Myocyte (in vitro differentiated cells): ENCODE results near the gene FHOD3. TPM values are rescaled to one million over a fixed set of nuclear protein-coding genes. Genes with fewer than 3 reads are reported as not detected.
"Not testable (repeated sequence)": the region's sequence is repeated elsewhere in the genome, so short reads cannot be mapped to it uniquely, and the experiment has no call there.

Experiments
- DNase-seq: peaks from one replicate; pipeline ENCODE4 v3.0.0-alpha.2; 2012; ENCODE audit warnings: low read depth
- total RNA-seq: library from RNA; depleted of rRNA; stranded (reverse); fragments of >200 nt; gene quantifications from 2 replicates; pipeline ENCODE4 v1.2.3, GENCODE V29; 2014

FHOD3 gene
- total RNA-seq, 1 donor from 2014 or later = 57.5 TPM

DNA sequence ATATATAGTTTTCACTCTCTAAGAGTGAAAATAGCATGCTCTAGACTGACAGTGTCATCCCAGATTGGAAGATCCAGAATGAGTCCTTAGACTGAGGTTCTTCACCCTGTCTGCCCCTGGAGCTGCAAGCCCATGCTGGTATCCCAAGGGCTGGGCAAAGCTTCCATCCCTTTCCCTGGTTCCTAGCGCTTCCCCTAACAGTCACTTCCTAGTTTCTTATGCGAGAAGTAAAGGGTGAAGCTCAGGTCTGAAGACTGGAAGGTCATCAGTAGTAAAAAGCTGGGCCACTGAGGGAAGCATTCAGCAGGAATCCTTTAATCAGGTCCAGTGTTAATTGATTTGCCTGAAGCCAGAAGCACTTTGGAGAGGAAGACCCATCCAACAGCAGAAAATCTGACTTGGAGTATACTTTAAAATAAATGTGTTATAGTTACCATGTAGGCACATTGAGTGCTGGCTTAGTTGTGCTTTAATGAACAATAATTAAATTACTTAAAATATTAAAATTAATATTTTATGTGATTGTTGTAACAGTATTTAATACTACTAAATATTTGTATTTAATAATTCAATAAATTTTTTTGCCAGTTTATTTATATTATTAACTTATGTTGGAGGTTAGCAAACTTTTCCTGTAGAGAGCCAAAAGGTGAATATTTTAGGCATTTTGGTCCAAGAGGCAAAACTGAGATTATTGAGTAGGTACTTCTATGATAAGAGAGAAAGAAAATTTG, 237.9 kb downstream of the FHOD3 start:
- no peak for DNase-seq

DNA sequence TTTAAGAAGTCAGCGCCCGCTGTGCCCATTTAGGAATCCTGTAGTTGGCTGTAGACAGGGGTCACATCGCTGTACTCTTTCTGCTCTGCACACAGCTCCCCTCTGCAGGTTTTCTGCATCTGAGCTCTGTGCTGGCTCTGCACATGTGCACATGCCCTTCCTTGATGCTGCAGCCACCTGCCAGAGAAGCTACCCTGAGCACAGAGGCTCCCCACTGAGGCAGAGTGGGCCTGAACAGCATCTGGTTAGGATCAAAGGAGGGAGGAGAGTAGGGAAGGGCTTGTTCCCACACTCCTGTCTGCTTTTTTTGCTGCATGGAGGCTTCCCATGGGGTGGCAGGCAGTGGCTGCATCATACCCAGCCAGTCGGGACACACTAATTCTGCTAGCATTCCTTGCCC, 238.9 kb downstream of the FHOD3 start:
- no peak for DNase-seq

DNA sequence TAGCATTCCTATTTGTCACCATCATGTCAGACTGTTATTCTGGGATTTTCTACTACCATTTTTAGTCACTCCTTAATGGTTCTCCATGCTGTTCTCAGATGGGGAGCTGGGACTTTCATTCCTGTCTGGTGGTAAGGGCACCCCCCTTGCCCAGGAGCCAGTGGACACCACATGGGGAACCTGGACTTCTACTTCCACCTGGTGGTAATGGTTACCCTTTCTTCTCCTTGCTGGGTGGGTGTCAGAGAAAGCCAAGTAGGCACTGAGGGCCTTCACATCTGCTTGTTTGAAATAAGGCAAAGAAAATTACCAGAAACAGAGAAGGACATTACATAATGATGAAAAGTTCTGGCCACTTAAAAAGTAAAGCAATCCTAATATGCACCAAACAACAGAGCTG, 239.8 kb downstream of the FHOD3 start:
- no peak for DNase-seq

DNA sequence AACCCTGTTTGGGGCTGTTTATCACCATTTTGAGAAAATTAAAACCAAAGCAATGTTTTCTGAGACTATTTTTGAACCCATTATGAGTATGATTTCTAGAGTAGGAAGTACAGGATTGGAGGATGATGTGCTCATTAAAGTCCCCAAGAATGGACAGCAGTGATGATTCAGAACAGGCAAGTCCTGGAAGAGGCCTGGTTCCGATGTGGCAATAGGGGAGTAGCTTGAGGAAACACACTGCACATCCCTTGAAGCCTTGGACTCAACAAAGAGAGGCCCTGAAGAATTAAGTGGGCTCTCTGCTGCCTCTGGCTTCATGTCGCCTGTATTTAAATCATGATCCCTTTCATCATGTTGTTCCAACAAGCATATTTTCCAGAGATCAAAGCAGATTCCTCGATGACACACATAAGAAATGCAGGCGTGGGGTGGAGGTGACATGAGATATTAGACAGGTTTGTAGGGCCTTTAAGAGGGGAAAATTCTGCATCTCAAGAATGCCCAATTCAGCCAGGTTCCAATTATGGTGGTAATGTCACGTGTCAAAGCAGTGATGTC, 242.2 kb downstream of the FHOD3 start:
- DNase-seq = no peak

DNA sequence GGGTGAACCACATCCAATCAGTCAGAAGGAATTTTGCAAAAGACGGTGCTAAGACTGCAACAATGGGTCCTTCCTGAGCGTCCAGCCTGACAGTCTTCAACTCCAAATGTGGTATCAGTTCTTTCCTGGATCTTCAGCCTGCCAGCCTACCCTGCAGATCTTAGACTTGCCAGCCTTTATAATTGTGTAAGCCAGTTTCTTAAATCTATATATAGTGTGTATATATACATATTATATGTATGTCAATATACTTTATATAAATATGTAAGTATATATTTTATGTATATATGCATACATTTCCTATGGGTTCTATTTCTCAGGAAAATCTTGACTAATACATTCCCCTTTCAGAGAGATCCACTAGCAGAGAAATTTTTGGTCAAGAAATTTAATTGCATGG, 245.5 kb downstream of the FHOD3 start:
- DNase-seq = no peak

DNA sequence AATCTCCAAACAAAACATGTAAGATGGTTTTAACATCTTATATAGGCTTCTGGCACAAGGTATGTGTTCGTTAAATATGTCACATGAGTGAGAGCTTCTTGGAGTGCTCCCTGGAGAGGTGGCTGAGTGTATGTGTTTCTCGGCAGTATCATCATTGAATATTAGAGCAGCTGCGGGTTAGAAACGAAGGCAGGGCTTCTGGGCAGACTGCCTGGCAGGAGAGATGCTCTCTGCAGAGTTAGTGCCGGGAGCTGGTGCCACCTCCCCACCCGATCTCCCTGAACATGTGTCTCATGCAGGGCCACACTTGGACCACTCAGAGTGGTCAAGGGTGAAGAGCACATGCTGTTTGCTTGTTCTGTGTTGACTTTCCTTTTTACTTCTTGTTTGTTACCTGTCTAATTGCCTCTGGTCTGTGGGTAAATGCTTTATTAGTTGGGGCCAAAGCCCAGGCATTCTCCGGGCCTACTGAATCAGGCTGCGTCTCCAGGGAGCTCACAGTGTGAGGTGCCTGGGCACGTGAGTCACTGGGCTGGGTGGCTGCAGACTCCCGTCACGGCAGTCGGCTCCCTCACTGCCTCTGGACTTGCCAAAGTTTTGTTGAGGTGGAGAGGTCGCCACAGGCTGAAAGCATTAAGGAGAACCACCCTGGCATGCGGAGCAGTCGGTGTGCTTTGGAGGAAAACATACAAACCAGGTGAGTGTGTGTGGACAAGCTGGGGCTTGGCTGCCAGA, 246.6 kb downstream of the FHOD3 start:
- DNase-seq = no peak

DNA sequence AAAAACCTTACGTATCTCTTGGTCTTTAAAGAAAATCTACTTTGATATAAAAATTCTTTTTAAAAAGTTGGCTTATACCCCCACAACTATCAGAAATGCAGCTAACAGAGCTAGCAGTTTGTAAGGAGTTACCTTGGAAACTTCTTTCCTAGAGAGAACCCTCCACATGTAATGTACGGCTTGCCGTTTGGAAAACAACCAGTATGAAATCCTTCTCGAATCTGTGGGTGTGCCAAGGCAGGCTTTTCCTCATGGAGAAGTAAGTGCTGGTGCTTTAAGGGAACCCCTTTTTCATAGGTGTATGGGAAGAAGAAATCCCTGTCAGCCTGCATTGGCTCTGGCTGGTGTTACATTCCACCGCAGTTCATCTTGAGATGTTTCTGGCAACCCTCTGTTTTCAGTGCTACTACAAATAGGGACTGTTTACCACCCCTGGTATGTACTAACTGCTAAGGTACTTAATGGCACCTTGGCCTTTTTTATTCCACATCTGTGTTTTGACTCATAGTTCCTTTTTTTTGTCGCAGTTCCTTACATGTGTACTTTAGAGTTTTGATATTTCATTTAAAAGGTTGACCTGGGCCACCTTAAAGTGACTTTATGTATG, 248.4 kb downstream of the FHOD3 start:
- DNase-seq = no peak

DNA sequence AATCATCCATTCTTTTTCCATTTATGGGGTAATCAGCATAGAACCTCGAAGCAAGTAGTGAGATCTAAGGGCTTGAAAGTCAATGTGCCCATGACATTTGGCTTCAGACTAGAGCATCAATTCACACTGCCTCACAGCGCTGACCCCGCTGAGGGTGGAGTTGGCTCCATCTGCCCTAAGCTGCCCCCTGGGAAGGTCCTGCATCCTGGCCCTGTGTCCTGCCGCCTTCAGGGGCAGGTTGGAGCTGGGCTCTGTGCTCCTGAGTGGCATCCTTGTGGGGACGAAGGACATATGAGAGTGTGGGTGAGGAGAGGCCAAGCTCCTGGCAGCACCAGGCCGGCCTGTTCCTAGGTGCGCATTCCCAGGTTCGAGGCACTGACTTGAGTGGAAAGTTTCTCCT, 249.4 kb downstream of the FHOD3 start:
- DNase-seq = no peak

DNA sequence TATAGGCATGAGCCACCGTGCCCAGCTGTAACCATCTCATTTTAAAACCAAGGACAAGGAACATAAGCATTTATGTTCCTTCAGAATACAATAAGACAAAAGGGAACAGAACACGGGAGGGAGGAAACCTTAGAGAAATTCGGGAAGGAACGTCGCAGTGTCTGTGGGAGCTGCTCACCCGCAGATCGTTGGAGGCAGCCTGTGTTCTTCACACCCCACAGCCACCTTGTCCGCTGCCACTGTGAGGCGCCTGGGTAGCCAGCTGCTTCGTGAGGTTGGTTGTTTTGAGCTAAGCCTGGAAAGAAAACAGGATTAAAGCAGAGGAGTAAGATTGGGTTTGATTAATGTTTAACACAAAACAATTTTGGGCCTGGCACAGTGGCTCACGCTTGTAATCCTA, 250.0 kb downstream of the FHOD3 start:
- DNase-seq = no peak

DNA sequence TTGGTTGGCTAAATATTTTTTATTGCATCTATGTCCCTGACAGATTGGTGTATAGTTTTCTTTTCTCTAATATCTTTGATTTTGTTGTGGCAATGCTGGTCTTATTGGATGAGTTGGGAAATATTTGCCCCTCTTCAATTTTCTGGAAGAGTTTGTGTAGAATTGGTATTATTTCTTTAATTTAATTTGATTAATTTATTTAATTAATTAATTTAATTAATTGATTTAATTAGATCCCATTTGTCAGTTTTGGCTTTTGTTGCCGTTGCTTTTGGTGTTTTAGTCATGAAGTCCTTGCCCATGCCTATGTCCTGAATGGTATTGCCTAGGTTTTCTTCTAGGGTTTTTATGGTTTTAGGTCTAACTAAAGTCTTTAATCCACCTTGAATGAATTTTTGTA, 253.8 kb downstream of the FHOD3 start:
- not testable (repeated sequence) for DNase-seq

DNA sequence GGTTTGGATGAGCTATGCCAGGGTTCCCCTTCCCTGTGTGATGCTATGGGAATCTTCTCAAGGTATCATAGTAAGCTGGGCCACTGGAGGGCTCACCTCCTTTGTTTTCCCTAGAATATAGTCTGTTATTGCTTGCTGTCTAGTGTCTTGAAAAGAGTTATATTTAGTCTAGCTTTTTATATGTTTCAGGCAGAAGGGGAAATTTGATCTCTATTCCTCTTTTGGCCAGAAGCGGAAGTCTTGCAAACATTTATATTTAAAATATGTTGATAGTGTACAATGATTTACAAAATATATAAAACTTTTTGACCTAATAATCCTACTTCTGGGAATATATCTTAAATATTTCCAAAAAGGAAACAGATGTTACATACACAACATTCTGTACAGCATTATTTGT, 260.7 kb downstream of the FHOD3 start:
- DNase-seq = no peak

DNA sequence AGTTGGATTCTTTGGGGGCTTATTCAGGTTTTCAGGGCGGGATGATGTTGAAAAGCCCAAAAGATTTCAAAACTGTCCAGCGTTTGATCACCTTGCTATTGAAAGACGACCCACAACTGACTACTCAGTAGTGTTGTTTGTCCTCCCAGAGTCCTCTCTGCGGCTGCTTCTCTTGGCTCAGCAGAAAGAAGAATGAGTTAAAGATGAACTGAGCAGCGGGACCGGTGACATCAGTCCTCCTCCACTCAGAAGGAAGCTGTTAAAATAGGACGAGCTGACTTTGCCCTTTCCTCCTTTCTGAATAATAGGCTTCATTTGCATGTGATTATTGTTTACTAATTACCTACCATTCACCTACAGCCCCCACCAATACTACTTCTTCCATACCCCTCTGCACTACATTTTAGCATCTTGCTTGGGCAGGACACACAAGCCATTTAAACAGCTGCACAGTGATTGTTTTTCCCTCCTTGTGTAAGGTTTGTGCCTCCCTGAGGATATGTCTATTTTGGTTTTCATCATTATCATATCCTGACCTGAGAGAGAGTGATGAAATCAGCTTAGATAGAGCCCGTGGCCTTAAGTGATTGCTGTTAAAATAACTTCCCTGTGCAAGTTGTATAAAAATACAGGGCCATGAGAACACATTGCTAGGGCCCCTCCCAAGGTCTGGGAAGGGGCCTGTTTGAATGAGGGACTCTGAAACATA, 261.8 kb downstream of the FHOD3 start:
- no peak for DNase-seq

DNA sequence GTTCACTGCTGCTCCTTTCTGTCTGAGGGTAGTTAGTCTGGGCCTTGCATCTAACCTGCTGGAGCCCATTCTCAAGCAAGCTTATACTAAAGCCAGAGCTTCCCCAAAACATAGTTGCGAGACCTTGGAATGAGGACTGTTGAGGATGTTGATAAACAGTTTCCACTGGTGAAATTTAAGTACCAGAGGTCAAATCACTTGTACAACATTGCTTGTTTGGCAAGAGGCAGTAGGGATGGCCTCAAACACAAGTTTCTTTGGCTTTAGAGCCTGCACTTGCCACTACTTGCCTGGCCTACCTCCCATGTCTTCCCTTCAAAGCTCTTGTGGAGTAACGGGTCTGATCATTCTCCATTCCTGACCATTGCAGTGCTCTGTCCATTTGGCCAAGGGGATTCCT, 262.7 kb downstream of the FHOD3 start:
- DNase-seq = no peak

DNA sequence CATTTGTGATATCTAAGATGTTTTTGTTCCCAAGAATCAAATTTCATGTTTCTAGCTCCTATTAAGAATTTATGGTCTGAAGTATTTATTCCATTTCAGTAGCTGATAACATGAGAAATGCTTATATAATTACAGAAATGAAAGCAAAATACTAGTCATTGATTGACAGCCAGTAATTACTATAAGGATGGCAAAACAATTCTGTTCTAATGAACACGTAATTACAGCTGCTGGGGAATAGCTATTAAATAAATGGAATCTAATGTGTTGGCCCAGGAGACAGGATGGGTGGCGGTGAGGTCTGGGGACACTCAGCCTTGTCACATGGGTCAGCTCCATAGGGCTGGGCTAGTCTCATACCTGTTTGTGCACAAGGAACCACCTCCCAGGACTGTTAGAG, 263.5 kb downstream of the FHOD3 start:
- DNase-seq = no peak

DNA sequence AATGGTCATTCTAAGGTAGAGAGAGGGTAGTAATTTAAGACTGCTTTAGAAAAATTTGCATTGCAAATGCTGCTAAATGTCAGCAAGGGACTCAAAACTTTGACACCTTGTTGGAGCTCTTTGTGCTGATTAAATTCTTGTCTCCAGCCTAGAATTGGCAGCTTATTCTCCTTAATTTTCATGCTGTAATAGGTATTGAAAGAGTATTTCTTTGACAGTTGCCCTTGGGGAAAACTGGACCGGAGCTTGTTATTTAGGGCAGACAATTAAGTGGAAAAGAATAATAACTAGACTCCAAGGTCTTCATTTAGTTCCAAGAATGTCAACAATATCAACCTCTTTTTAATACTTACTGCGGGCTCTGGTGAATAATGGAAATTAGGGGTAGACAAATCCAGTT, 267.3 kb downstream of the FHOD3 start:
- DNase-seq = no peak

DNA sequence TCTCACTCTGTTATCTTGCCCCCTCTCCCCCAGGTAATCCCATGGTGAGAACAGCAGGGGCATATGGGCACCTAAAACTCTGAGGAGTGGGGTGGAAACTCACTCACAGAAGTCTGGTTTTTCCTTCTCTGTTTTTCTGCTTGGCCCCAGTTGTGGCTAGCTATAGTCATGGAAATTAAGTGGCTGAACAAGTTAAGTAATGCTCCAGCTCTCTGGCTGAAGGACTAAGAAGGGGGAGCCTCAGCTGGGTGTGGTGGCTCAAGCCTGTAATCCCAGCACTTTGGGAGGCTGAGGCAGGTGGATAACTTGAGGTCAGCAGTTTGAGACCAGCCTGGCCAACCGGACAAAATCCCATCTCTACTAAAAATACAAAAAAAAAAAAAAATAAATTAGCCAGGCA, 270.3 kb downstream of the FHOD3 start:
- no peak for DNase-seq

DNA sequence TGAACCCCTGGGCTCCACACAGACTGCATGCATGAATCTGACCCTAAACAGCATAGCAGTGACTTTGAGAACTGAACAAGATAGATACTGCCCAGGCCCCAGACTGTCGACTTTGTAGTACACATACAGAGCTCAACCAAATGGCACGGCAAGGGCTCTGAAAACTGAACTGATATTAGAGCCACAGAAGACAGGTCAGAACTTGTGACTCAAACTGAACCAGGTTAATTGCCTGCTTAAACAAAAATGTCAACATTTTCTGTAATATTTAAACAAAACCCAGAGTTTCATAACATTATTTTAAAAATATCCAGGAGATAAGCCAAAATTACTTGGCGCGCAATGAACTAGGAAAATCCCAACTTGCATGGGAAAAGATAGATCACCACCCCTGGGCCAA, 271.0 kb downstream of the FHOD3 start:
- no peak for DNase-seq

DNA sequence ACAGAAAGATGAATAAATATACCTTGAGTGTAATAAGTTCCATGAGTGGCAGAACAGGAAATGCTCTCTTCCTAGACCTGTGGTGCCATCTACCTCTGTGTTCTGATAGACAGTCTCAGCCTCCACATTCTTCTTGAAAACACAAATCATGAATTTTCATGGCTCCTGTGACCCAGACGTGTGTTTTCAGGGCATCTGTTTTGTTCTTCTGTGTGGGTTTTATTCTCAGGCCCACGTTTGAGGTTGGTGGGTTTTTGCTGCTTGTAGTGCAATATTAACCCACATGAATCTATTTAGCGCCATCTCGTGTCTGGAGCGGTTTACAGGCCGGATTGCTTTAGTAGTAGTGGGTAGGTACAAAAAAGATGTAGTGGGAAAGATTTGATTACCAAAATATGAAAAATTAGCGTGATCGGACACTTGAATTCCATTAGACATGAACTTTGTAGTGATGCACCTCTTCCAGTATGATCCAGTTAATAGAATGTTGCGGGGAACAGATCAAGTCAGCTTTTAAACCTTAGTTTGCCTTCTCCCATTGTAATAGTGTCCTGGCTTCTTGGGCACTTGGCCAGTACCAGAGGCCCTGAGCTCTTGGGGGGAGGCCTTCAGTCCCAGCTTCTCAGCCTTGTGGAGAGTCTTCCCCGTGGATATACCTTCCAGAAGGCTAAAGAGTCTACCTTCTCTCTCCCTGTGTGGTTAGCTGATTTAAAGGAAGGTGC, 274.8 kb downstream of the FHOD3 start:
- peak; percentile 79 for DNase-seq

DNA sequence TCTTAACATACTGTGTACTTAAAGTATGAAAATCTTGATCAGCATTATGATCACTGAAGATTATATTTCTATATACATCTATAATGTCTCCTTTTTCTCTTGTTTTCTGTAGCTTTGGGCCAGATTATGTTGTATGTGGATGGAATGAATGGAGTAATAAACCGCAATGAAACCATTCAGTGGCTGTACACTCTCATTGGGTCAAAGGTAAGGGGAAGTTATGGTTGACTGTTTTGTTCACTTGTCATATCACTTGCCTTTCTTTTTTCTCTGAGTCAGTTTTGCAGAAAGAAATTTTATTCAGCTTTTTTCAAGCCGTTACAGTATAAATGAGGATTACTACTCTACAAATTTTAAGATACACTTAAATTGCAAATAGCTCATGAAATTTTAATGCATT, 278.8 kb downstream of the FHOD3 start:
- DNase-seq = no peak

DNA sequence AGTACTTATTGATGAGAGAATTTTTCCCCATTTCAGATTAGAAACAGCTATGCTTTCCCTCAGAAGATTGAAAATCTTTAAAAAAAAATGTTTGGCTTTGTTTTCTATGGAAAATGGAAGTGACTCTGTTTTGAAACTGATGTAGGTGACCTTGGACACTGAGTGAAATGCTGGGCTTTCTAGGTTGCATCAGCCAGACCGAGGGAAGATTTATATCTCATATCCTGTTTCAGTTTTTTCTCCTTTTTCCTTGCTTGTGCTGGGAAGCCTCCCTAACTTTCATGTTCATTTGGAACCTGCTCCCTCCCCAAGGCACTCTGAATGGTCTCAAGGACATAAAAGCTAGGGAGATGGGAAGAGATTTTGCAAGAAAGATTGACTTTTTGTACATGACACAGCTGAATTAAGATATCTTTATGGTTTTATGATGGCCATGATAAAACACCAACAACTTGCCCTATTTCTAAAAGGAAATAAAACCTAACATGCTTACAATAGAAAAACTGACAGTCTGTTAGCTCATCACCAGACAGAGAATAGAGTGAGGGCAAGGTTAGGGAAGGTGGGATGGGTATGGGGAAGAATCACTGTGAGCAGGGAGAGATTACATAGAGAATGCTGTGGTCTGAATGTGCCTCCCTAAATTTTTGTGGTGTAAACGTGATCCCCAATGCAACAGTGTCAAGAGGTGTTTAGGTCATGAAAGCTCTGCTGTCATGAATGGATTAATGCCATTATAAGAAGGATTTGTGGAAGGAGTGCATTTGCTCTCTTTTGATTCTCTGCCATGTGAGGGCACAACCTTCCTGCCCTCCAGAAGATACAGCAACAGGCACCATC, 281.6 kb downstream of the FHOD3 start:
- peak; percentile 18 for DNase-seq
